Activated CD8-positive, alpha-beta T cell treated with anti-CD3 and anti-CD28 coated beads for 36 hours (primary cell): Measurements from ENCODE around the gene AKR1B1. TPM values are rescaled to one million over a fixed set of nuclear protein-coding genes. Genes with fewer than 3 reads are reported as not detected.

Experiments
- ATAC-seq: fragments of 200-7000 bp; cut with Tn5 transposase; one replicate; pipeline ENCODE4 v1.10.0; 2021; ENCODE audit warnings: mild to moderate bottlenecking, moderate library complexity
- CTCF ChIA-PET: fragments of 350-600 bp; sonication (Branson Sonifier 250); formaldehyde crosslinking; loops from one replicate; lab custom pipeline; 2021; ENCODE audit warnings: antibody characterized with exemption; lab: Charles Lee
- POLR2A ChIA-PET: fragments of 350-600 bp; sonication (Branson Sonifier 250); formaldehyde crosslinking; loops from one replicate; lab custom pipeline; 2021; ENCODE audit warnings: antibody characterized with exemption; lab: Charles Lee
- DNase-seq: peaks from one replicate; pipeline ENCODE4 v3.0.0-alpha.2; 2020
- H3K27ac Mint-ChIP-seq: one replicate; pipeline ENCODE4 v1.8.0; 2021; ENCODE audit warnings: mild to moderate bottlenecking, mixed read lengths
- H3K27me3 Mint-ChIP-seq: one replicate; pipeline ENCODE4 v1.8.0; 2021; ENCODE audit warnings: mixed read lengths
- H3K36me3 Mint-ChIP-seq: one replicate; pipeline ENCODE4 v1.8.0; 2021; ENCODE audit warnings: low read depth, mixed read lengths
- H3K4me1 Mint-ChIP-seq: one replicate; pipeline ENCODE4 v1.8.0; 2021; ENCODE audit warnings: low read depth, mixed read lengths
- H3K4me3 Mint-ChIP-seq: one replicate; pipeline ENCODE4 v1.8.0; 2021; ENCODE audit warnings: mild to moderate bottlenecking, moderate library complexity, mixed read lengths
- H3K9me3 Mint-ChIP-seq: one replicate; pipeline ENCODE4 v1.8.0; 2021; ENCODE audit warnings: mixed read lengths
- intact Hi-C: fragments of 100-400 bp; cut with micrococcal nuclease; formaldehyde crosslinking; loops from one replicate; pipeline ENCODE4 v1.10.0; 2022
- total RNA-seq, 2 experiments: library from RNA; stranded (reverse); gene quantifications; one replicate each; pipeline ENCODE4 v1.2.3, GENCODE V29; 2021
- TF ChIP-seq, protein P1 (sequence below): fragments of 200-600 bp; IDR thresholded peaks from one replicate; pipeline ENCODE4 v1.8.0; 2022; ENCODE audit warnings: antibody characterized with exemption, mild to moderate bottlenecking

The AKR1B1 gene
- total RNA-seq, 2 experiments from 2014 or later: 106 to 108 TPM

DNA sequence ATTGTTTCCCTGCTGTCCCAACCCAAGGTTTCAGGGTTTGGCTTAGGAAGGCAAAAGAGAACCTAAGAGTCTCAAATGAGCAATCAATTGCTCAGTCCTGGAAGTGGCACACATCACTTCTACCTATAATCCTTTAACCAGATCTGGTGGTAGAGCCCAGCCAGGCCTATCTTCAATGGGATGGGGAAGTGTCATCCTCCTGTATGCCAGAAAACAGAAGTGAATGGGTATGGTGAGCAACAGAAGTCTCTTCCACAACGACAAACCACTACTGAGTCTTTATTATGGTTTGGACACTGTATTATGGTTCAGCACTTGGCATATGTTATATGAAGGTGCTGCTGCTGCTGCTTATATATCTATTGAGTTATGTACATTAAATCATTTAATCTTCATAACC lies 3.0 kb upstream of the AKR1B1 start:
- Mint-ChIP-seq H3K4me3 (no peak overlapping the region), H3K36me3 (peaks cover 13% of the 10 kb centered on the region), H3K9me3 (peaks cover 12% of the 10 kb centered on the region), H3K4me1 (peaks cover 25% of the 10 kb centered on the region), H3K27me3 (no peaks in the 10 kb centered on the region), H3K27ac (no peak overlapping the region)
- ChIA-PET CTCF (interaction anchor here (0.8 to 2.0 kb wide), 4 partner anchors 8 to 144 kb away, joined by 3 to 6 read pairs (median 4); no protein-coding TSS in a partner anchor), POLR2A (no interaction called here)
- ATAC-seq: no peak
- no peak for DNase-seq
- TF ChIP-seq, protein P1, sequence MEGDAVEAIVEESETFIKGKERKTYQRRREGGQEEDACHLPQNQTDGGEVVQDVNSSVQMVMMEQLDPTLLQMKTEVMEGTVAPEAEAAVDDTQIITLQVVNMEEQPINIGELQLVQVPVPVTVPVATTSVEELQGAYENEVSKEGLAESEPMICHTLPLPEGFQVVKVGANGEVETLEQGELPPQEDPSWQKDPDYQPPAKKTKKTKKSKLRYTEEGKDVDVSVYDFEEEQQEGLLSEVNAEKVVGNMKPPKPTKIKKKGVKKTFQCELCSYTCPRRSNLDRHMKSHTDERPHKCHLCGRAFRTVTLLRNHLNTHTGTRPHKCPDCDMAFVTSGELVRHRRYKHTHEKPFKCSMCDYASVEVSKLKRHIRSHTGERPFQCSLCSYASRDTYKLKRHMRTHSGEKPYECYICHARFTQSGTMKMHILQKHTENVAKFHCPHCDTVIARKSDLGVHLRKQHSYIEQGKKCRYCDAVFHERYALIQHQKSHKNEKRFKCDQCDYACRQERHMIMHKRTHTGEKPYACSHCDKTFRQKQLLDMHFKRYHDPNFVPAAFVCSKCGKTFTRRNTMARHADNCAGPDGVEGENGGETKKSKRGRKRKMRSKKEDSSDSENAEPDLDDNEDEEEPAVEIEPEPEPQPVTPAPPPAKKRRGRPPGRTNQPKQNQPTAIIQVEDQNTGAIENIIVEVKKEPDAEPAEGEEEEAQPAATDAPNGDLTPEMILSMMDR: no peak
- intact Hi-C loops: no loop called here

DNA sequence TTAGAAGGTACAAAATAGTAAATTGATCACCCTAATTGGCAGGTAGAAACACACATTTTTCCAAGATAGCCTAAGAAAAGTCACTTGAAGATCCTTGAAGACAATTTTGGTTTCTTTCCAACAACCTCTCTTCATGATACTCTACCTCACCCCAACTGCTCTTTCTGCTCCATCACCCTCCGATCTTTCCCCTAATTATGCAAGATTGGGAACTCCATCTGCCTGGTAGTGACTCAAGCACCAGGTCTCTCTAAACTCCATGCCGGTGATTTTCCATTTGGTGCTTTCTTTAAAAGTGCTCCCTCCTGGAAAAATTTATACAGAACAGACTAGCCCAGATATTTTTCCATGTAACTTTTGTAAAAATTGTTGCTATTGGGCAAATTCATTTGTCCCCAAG lies 1.1 kb upstream of the AKR1B1 start:
- Mint-ChIP-seq H3K9me3 (peaks cover 7% of the 10 kb centered on the region), H3K4me1 (peaks cover 37% of the 10 kb centered on the region), H3K27ac (peak overlapping the region; percentile 78), H3K27me3 (no peaks in the 10 kb centered on the region), H3K36me3 (peaks cover 30% of the 10 kb centered on the region), H3K4me3 (peak overlapping the region; percentile 2)
- TF ChIP-seq, protein P1: no peak
- intact Hi-C loops: loop anchor here (1.0 kb wide), 1 partner anchor 28 kb away; no protein-coding TSS in a partner anchor
- POLR2A ChIA-PET: interaction anchor here (1.7 kb wide), 1 partner anchor 143 kb away, joined by 6 read pairs; the partner anchor contains the start of gene SLC35B4
- CTCF ChIA-PET: interaction anchor here (1.0 to 4.6 kb wide), 9 partner anchors 12 to 148 kb away, joined by 3 to 29 read pairs (median 5); no protein-coding TSS in a partner anchor
- ATAC-seq: no peak
- no peak for DNase-seq

DNA sequence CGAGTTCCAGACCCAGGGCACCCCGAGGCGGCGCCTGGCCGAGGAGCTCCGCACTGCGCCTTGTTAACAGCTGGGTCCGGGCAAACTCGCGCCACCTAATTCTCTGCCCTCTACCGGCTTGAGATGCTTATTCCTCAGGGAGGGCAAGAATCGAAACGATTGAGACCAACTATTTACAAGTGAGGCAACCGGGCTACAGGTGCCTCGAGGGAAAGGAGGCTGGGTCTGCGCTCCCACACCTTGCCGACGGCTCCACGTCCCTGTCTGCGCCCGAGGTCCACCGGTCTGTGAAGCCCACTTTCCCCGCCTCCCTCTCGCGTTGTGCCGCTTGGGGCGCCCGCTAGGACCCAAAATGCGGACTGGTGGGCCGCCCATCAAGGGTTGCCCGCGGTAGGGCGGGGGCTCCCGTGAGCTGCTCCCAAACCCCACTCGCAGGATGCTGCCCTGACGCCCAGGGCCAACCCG lies 527 bp downstream of the AKR1B1 start:
- H3K27me3 Mint-ChIP-seq: no peaks in the 10 kb centered on the region
- POLR2A ChIA-PET: interaction anchor here (0.6 to 1.7 kb wide), 2 partner anchors 141 to 526 kb away, joined by 3 to 6 read pairs; partner anchors contain the start of gene SLC35B4
- no peaks in the 10 kb centered on the region for H3K9me3 Mint-ChIP-seq
- ATAC-seq (peak; percentile 61), DNase-seq (peak; percentile 68)
- H3K4me1 Mint-ChIP-seq: peaks cover 52% of the 10 kb centered on the region
- H3K27ac Mint-ChIP-seq: peak overlapping the region; percentile 61
- TF ChIP-seq, protein P1: peak; percentile 22
- CTCF ChIA-PET: interaction anchor here (0.9 to 4.6 kb wide), 9 partner anchors 11 to 175 kb away, joined by 3 to 29 read pairs (median 5); partner anchors contain the start of gene AKR1B15
- intact Hi-C loops: no loop called here
- peaks cover 27% of the 10 kb centered on the region for H3K36me3 Mint-ChIP-seq
- peak overlapping the region; percentile 85 for H3K4me3 Mint-ChIP-seq

DNA sequence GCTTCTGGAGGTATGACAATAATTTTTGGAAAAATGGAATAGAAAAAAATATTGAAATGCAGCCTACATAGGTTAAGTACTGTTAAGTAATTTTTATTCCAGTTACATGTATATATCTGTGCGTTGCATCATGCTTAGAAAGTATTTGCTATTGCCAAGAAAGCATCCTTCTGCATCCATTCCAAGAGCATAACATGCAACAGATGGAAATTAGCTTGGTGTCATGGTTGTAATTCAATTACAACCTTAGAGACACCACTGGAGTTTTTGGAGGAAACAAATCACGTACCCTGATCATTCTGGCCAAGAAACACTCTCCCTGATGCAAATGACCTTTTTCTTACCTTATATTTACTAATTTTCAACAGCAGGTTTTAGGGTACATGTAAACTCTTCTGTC lies 1.7 kb downstream of the AKR1B1 start:
- CTCF ChIA-PET: interaction anchor here (0.8 to 4.6 kb wide), 6 partner anchors 10 to 531 kb away, joined by 3 to 29 read pairs (median 5); partner anchors contain the start of gene AKR1B15
- H3K4me1 Mint-ChIP-seq: peaks cover 54% of the 10 kb centered on the region
- H3K4me3 Mint-ChIP-seq: peak overlapping the region; percentile 85
- POLR2A ChIA-PET: no interaction called here
- H3K9me3 Mint-ChIP-seq: no peaks in the 10 kb centered on the region
- DNase-seq (no peak), ATAC-seq (no peak)
- peaks cover 28% of the 10 kb centered on the region for H3K36me3 Mint-ChIP-seq
- H3K27me3 Mint-ChIP-seq: no peaks in the 10 kb centered on the region
- TF ChIP-seq, protein P1: no peak
- intact Hi-C loops: no loop called here
- H3K27ac Mint-ChIP-seq: no peak overlapping the region

DNA sequence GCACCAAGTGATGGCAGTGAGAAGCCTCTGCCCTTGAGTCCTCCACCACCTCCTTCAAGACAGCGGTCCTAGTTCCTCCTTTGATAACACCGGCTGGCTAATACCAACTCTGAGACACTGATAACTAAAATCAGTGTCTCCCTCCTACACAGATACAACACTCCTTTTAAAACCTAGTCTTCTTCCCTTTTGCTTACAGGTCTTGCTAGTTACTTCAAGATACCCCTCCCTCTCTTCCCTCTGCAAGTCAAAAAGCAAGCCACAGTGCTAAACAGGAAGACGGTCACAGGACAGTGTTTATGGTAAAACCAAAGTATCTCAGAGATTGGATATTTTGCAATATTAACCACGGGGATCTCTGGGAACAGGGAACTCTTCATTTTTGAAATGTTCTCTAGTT lies 4.6 kb downstream of the AKR1B1 start:
- H3K36me3 Mint-ChIP-seq: peaks cover 41% of the 10 kb centered on the region
- POLR2A ChIA-PET: interaction anchor here (0.6 kb wide), 1 partner anchor 476 kb away, joined by 3 read pairs; no protein-coding TSS in a partner anchor

More for the DNA sequence above, 4.6 kb downstream of the AKR1B1 start:
- Mint-ChIP-seq H3K27me3 (no peaks in the 10 kb centered on the region), H3K27ac (peak overlapping the region; percentile 24), H3K9me3 (no peaks in the 10 kb centered on the region), H3K4me3 (no peak overlapping the region), H3K4me1 (peaks cover 46% of the 10 kb centered on the region)
- intact Hi-C loops: no loop called here
- CTCF ChIA-PET: interaction anchor here (1.6 to 2.2 kb wide), 2 partner anchors 9 to 22 kb away, joined by 4 to 10 read pairs; no protein-coding TSS in a partner anchor
- DNase-seq: no peak
- TF ChIP-seq, protein P1: no peak
- ATAC-seq: no peak
